CD4-positive, alpha-beta T cell treated with Interleukin-1 beta for 1 hour (primary cell): ENCODE results near the gene NDC1.
"Not testable (repeated sequence)": the region's sequence is repeated elsewhere in the genome, so short reads cannot be mapped to it uniquely, and the experiment has no call there.

ENCODE experiments used
- DNase-seq, 2 donors: peaks; one replicate each; pipeline ENCODE4 v3.0.0-alpha.2; 2020 to 2022

The NDC1 gene

DNA sequence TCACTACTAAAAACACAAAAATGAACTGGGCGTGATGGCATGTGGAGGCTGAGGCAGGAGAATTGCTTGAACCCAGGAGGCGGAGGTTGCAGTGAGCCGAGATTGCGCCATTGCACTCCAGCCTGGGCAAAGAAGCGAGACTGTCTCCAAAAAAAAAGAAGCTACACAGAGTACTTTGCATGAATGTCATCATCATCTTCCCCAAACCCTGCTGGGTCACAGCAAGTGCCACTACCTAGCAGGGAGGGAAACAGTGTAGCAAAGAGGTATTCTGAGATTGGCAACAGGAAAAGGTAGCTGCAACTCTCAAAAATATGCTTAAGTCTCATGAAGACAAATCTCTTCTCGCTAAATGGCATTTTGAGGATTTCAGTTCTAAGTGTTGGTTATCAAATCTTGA, 12.8 kb downstream of the NDC1 start:
- no peak for DNase-seq

DNA sequence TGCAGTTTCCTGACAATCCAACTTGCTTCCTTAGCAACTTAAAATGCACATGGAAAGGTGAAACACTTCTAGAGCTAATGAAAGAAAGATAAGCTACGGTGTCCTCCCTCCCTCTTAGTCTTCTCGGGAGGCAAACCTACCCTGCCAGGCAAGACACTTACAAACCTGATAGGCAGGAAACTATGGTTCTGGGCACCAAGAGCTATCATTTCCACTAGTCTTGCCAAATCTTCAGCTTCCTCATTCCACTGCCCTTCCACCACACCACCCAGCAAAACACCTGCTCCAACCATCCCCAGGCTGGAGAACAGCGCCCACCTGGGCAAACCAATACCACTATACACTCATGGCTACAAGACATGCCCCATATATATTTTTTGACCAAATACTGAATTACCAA, 15.2 kb downstream of the NDC1 start:
- DNase-seq, result no peak

DNA sequence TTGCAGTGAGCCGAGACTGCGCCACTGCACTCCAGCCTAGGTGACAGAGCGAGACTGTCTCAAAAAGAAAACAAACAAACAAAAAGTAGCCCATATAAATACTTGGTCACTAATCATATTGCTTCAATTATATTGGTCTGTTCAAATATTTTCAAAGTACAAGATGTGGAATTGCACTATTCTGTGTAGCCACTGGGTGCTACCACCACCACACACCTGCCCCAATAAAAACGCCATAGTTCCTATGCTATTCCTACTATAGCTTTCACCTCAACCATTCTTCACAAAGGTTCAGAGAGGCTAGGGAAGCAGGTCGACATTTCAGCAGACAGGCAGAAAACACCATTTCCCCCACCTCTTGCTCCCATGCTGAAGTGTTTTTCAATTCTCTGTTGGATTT, 16.7 kb downstream of the NDC1 start:
- no peak for DNase-seq

DNA sequence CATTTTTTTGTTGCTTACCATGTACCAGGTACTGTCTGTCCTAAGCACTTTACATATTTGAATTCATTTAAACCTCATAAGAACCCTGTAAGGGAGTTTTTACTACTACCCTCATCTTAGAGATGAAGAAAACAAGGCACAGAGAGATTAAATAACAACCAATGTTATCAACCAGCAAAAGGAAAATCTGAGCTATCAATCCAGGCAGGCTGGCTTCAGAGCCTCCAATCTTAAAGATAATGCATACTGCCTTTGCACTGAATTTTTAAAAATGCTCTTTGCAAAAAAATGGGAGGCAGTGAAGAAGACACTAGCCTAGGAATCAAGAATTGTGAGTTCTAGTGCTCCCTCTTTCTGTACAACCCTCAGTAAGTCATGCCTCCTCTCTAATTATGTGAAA, 18.7 kb downstream of the NDC1 start:
- DNase-seq, result no peak

DNA sequence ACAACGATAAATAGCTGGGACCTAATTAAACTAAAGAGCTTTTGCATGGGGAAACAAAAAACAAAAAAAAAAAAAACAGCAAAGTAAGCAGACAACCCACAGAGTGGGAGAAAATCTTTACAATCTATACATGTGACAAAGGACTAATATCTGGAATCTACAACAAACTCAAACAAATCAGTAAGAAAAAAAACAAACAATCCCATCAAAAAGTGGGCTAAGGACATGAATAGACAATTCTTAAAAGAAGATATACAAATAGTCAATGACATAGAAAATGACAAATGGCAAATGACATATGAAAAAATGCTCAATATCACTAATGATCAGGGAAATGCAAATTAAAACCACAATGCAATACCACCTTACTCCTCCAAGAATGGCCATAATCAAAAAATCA, 21.5 kb downstream of the NDC1 start:
- not testable (repeated sequence) for DNase-seq

DNA sequence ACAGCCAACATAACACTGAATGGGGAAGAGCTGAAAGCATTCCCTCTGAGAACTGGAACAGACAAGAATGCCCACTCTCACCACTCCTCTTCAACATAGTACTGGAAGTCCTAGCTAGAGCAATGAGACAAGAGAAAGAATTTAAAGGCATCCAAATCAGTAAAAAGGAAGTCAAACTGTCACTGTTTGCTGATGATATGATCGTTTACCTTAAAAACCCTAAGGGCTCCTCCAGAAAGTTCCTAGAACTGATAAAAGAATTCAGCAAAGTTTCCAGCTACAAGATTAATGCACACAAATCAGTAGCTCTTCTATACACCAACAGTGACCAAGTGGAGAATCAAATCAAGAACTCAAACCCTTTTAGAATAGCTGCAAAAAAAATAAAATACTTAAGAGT, 22.6 kb downstream of the NDC1 start:
- DNase-seq, result not testable (repeated sequence)

DNA sequence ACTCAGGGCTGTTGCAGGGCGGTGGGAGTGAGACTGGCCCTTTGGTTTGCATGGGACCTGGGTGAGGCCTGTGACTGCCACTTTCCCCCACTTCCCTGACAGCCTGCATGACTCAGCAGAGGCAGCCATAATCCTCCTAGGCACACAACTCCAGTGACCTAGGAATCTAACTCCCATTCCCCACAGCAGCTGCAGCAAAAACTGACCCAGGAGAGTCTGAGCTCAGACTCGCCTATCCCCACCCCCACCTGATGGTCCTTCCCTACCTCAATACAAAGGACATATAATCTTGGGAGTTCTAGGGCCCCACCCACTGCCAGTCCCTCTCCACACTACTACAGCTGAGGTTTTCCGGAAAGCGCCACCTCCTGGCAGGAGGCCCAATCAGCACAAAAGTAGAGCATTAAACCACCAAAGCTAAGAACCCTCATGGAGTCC, 26.7 kb downstream of the NDC1 start:
- DNase-seq, result peak in 1 of 2 donors; percentile 6

DNA sequence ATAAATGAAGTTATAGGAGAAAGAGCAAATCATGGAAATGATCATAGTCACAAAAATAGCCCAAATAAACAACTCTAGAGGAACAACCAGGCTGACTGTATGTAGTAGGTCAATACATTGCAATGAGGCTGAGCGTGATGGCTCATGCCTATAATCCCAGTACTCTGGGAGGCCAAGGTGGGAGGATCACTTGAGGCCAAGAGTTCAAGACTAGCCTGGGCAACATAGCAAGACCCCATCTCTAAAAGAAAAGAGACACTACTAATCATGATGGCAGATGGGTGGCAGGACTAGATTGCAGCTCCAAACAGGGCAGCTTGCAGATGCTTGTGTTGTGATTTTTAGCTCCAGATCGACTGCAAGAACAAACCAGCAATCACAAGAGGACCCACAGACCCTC, 27.6 kb downstream of the NDC1 start:
- DNase-seq, result no peak

DNA sequence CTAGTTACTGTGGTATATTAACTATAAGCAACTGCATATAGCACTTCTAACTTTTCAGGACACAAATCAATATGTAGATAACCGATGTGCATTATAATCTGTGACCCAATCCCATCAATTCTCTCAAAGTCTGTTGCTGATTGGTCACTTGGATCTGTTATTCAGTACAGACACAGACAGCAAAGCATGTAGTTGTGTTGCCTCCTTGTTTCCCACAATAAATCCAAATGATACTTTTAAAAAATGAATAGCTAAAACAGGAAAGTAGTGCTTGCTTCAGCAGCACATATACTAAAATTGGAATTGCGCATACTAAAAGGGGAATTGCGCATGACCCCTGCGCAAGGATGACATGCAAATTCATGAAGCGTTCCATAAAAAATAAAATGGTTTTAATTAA, 28.1 kb downstream of the NDC1 start:
- no peak for DNase-seq

DNA sequence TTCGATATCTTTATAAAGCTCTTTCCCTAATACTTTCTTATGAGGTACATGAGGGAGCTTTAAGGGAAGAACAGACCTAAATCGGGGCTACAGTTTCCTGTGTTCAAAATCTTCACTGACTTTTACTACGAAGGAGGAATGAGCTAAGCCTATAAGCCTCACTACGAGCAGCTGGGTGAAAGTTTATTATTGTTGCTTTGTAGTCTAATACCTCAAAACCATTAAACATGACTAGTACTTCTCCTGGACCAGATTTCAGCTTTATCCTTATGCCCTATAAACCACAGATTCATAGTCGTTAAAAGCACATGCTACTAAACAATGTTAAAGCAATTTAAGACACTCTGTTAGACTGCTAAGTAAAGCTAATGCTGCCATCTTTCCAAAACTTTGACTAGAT, 30.2 kb downstream of the NDC1 start:
- no peak for DNase-seq

DNA sequence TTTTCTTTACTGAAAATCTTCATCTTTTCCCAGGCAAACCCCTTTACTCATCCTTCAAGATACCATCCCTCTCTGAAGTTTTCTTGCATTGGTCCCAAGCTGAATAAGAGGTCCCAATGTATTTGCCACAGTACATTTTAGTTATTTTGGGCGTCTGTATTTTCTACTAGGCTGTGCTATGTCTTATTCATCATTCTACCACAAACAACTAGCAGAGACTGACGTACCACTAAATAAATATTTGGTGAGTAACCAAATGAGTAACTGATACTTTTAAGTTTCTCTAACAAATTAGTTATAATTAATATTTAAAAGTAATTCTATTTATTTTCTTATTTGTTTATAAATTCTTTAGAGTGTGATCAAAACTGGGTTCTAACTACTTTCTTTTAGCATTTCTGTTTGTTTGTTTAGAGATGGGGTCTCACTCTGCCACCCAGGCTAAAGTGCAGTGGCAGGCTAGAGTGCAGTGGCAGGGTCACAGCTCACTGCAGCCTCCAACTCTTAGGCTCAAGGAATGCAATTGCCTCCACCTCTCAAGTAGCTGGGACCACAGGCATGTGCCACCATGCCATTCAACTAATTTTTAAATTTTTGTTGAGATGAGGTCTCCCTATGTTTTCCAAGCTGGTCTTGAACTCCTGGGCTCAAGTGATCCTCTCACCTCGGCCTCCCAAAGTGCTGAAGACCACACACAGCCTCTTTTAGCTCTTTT, 33.1 kb downstream of the NDC1 start:
- DNase-seq, result no peak

DNA sequence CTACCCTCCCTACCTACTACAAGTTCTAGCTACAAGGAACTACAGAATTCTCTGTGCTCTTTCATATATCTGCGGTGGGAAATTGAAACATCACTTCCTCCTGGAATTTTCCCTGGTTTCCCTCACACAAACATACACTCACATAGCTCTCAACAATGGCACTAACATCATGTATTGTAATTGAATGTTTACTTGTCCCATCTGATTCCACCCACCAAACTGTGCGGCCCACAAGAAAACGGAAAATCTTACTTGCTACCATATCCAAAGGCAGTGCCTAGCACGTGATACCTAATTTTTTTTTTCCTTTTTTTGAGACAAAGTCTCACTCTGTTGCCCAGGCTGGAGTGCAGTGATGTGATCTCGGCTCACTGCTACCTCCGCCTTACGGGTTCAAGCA, 33.9 kb downstream of the NDC1 start:
- no peak for DNase-seq

DNA sequence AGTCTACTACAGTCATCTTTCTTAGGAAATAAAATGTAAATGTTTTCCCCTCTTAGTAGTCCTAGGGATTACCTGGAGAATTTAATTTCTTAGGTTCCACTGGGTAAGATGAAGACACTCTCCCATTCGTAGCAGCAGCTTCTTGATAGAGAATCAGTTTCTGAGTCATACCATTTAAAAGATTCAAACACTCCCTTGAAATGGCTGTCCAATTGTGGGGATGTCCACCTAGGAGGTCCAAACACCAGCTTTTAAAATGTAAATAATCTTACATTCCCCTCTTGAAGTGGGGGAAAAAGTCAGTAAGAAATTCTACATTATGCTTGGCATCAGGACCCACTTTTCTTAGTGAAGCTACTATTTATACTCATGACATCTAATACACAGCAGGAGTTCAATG, 37.5 kb downstream of the NDC1 start:
- DNase-seq, result no peak

DNA sequence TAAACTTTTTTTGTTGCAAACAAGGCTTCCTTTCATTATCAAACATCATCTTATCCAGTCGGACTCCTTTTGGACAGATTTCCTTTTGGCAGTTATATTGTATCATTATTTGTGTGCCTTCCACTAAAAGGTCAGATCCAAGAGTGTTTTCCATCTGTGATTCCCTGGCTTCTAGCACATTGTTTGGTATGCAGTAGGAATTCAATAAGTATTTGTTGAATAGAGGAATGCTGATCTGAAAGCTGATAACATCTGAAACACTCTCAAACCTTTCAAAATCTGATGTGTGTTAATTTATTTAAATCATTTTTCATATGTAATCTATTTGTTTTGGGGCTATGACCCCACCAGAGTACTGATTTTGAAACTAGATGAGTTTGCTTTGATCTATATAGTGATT, 39.0 kb downstream of the NDC1 start:
- DNase-seq, result no peak

DNA sequence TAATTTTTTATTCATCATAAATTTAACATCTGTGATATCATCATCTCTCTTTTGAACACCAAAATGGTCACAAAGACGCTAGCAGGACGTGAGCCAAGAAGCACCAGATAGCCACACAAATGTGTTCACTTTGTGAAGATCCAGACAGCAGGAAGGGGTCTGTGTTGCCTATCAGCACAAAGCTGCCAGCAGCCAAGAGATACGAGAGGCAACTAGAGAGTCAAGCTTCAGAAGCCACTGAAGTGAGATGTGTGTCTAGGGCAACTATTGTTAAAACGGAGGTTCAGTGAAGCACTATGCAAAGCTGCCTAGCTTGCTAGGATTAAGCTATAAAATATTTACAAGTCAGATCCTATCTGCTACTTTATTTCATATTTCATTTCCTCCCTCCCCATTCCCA, 45.3 kb downstream of the NDC1 start:
- no peak for DNase-seq

DNA sequence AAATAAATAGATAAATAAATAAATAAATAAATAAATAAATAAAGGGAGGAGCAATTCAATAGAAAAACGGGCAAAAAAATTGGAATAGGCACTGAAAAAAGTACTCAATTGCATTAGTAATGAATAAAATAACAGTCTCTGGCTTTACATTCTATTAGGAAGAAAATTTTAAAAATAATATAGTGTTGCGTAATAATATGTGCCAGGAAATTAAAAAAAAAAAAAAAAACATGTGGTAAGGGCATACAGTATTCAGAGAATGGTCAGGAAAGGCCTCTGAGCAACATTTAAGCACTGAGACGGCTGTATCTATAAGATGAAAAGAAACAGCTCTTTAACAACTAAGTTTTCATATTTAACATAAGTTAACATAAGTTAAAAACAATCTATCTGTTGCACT, 50.4 kb downstream of the NDC1 start:
- no peak for DNase-seq

DNA sequence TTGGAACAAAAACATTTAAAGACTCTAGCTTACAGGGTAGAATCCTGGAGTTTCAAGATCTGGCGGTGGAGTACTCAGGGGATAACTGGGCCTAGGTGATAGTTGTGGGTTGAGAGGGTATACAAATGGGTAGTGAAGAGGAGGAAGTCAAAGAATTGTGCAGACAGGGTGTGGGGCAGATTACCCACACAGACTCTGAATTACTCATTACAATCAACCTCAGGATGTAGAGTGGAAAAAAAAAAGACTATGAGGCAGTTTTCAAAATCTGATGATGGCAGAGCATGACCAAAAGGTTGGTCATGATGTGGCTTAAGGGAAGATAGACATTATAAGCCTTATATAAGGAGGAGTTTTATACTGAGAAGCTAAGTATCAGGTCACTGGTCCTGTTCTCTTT, 55.0 kb downstream of the NDC1 start:
- DNase-seq, result no peak

DNA sequence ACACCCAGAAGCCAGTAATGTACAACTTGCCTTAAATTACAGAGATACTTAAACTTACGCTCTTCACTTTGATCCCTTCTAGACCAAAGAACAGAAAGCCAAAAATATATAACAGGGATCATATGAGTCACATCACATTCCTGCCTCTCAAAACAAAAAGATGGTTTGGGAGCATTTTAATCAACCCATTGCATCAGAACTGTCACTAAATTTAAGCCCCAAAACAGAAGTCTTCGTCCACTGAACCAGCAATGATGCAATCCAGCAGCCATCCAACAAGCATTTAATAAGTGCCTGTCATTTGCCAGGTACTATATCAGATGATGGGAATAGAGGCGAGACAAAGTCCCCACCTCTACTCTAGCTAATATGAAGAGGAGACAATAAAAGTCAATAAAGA, 56.4 kb downstream of the NDC1 start:
- no peak for DNase-seq

DNA sequence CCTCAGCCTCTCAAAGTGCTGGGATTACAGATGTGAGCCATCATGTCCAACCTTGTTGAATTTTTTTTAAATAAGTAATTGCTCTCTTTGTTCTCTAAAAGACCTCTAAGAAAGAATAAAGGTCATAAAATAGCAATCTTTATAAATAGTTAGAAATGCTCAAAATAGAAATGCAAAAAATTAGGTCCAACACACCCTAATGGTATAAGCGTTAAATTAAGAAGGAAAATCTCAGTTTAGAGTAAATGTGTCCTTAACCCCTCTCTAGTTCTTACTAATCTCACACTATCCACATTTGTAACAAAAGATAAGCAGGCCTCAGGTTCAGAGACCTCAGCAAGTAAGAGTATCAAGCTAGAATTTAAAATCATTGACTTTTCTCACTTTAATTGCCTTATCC, 60.8 kb downstream of the NDC1 start:
- DNase-seq, result no peak

DNA sequence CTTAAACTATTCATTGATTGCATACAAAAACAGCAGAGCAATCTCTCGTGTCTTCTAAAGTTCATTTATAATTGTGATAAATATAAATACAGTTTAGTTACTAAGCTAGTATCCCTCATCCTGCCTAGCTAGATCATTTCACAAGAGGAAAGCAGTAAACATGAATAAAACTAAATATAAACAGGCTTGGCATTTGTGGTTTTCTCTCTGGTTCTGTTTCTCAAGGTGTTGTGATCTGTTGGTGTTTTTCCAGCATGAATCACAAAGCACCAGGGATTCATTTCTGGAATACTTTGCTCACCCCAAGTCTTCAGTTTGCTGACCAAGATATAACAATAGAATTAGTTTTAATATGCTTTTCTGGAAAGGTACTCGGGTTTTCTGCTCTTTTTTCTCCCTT, 66.4 kb downstream of the NDC1 start:
- DNase-seq, result no peak

DNA sequence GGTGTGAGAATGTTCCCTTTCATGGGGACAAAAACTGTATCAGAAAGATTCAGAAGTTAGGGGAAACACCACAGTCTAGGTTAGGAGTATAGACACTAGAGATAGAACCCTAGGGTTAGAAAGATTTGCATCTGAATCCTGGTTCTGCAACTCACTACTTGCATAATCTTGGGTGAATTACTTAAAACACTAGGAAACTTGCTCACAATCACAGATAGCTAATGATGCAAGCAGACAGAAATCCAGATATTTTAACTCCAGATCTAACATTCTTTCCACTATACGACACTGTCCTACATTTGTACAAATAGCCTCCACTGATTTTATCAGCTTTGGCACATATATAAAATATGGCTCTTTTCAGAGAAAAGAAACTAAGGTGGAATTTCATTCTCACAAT, 68.3 kb downstream of the NDC1 start:
- no peak for DNase-seq

DNA sequence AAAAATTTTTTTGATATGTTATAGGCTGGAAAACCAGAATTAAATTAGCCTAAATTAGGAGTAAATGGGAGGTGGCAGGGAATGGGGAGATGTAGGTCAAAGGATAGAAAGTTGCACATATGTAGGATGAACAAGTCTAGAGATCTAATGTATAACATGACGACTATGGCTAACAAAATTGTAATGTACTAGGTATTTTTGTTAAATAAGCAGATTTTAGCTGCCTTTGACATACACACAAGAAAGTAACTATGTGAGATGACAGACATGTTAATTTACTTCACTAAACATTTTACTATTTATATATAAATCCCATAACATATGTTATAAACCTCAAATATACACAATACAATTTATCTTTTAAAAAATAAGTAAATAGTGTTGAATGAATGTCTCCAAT, 68.9 kb downstream of the NDC1 start:
- DNase-seq, result no peak

DNA sequence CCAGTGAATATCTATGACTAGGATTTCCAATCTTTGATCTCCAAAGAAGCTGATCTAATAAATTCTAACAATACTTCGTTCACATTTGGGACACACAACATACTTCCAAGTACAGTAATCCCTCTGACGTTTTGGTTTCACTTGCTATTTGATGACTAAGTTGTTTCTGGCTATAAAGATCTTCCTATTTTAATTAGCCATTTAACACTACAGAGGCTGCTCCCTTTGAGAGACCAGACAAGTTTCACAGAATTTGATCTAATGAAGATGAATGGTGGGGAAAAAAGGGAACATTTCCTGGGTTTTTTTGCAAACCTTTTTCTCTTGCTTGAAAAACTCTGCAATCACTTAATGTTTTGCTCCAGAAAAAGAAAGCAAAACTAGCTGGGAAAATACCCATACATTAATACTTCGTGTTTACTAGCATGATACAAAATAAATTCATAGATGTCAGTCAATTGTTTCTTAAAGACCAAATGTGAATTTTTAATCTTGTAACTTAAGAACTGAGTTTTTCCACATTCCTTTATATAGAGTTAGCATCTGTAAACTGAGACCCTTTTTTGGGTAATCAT, 71.2 kb downstream of the NDC1 start:
- DNase-seq, result peak in 1 of 2 donors; percentile 4

DNA sequence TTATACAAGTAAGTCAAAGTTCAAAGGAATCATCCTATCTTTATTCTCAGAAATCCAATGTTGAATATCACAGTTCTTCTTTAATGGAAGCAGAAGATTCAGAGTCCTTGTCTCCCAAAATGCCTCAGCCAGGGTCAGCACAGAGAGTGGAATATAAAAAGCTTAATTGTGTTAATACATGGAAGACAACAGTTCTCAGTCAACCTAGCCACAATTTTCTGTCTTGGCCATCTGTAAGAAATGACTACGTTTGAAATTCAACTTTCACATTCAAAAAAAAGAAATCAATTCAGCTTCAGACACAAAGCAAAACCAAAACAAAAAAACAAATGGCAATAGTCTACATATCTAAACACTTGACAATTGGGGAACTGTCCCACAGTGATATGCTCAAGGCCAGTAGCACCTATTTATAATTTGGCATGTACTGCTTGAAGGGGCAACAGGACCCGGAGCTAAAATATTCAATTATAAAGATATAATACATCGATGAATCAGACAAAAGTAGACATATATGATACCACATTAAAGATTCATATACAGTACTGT, 71.8 kb downstream of the NDC1 start:
- no peak for DNase-seq

DNA sequence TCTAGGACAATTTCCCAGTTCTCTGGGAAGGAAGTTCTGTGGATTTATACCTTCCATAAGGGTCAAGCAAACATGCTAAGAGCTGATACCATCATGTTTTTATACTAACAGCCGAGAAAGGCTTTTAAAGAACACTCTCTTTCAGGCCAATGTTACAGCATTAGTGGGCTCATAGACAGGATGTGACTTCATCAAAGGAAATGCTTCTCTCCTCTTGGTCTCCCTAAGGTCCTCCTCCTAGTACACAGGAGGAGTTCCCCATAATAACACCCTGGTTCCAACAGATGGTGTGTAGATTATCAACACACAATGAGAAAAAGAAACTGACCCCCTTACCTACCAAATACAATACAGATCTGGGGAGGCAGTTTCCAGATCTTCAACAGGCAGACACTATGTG, 72.4 kb downstream of the NDC1 start:
- peak in 1 of 2 donors; percentile 44 for DNase-seq
